HepG2 (cell line): Measurements from ENCODE around the gene CASS4. TPM values are rescaled to one million over a fixed set of nuclear protein-coding genes. Genes with fewer than 3 reads are reported as not detected.

Experiments used
- ATAC-seq: fragments of 200-7000 bp; cut with Tn5 transposase; 3 replicates; pipeline ENCODE4 v1.9.1; 2020; ENCODE audit warnings: mild to moderate bottlenecking, moderate library complexity
- BruUV-seq: library from RNA; stranded (reverse); fragments of 400-500 nt; replicated peaks from 2 replicates; lab custom pipeline; 2021; lab: Mats Ljungman, UMichigan
- CTCF ChIA-PET: fragments of 300-600 bp; formaldehyde crosslinking; extraction: SDS; loops from one replicate; lab custom pipeline; 2021; ENCODE audit warnings: low total read pairs, inconsistent platforms, low intra/inter-chr PET ratio; lab: Yijun Ruan, JAX
- POLR2A ChIA-PET: fragments of 350-600 bp; sonication (Branson Sonifier 250); formaldehyde crosslinking; loops from one replicate; lab custom pipeline; 2020; ENCODE audit warnings: antibody characterized with exemption, inconsistent platforms; lab: Yijun Ruan, JAX
- DNase-seq: peaks from one replicate; pipeline ENCODE4 v3.0.0-alpha.2; 2015; ENCODE audit warnings: low spot score
- FAIRE-seq: peaks from 3 replicates; lab custom pipeline; 2011; peaks lifted over from hg19 to GRCh38; lab: Jason Lieb, UNC
- H2AFZ ChIP-seq: one replicate; pipeline ENCODE4 v1.6.1; 2011; ENCODE audit warnings: low read length, inconsistent platforms
- H3K27ac ChIP-seq: fragments of 300-600 bp; 3 replicates; pipeline ENCODE4 v1.8.0; 2011; ENCODE audit warnings: mixed run types, mild to moderate bottlenecking, mixed read lengths, low read length, inconsistent platforms; ENCODE audit not compliant: insufficient read depth; ENCODE audit errors: extremely low read length
- H3K27me3 ChIP-seq, 2 experiments: fragments of 200-600 bp in 1 of 2; 2 replicates in 1 of 2; 3 replicates in 1 of 2; pipeline versions ENCODE4 v1.6.0 to v1.8.0; 2011; ENCODE audit warnings: low read length in 2 of 2, mild to moderate bottlenecking in 2 of 2, moderate library complexity in 2 of 2, inconsistent platforms in 1 of 2; ENCODE audit not compliant: insufficient read depth in 2 of 2, control insufficient read depth in 1 of 2
- H3K36me3 ChIP-seq, 2 experiments: fragments of 200-600 bp in 1 of 2; replicated peaks in 1 of 2; 2 replicates in 1 of 2; 3 replicates in 1 of 2; pipeline versions ENCODE4 v1.5.1 to v1.8.0; 2011; ENCODE audit warnings: low read length in 2 of 2, inconsistent platforms in 1 of 2; ENCODE audit not compliant: insufficient read depth in 2 of 2, control insufficient read depth in 1 of 2
- H3K4me1 ChIP-seq: 2 replicates; pipeline ENCODE4 v1.5.1; 2012; ENCODE audit warnings: low read length, inconsistent platforms; ENCODE audit not compliant: insufficient read depth
- H3K4me2 ChIP-seq: 2 replicates; pipeline ENCODE4 v1.6.0; 2011; ENCODE audit warnings: low read depth, low read length, inconsistent platforms
- H3K4me3 ChIP-seq, 3 experiments: fragments of 200-600 bp in 1 of 3; sonication (generic), shearing (Covaris generic) in 1 of 3; replicated peaks in 1 of 3; 2 replicates each; pipeline ENCODE4 v1.5.1; 2011 to 2016; ENCODE audit warnings: low read length in 3 of 3, inconsistent platforms in 2 of 3, low read depth in 2 of 3, mild to moderate bottlenecking in 2 of 3, control low read depth in 1 of 3, mixed read lengths in 1 of 3; ENCODE audit not compliant: insufficient read depth in 1 of 3
- H3K79me2 ChIP-seq: one replicate; pipeline ENCODE4 v1.6.1; 2011; ENCODE audit warnings: low read length, inconsistent platforms; ENCODE audit not compliant: insufficient read depth
- H3K9ac ChIP-seq: 2 replicates; pipeline ENCODE4 v1.6.0; 2011; ENCODE audit warnings: mild to moderate bottlenecking, low read depth, low read length, inconsistent platforms; ENCODE audit not compliant: insufficient read depth
- H3K9me3 ChIP-seq: 2 replicates; pipeline ENCODE4 v1.5.1; 2012; ENCODE audit warnings: mild to moderate bottlenecking, low read length
- H4K20me1 ChIP-seq: 2 replicates; pipeline ENCODE4 v1.6.0; 2011; ENCODE audit warnings: inconsistent platforms, mild to moderate bottlenecking, low read length, moderate library complexity; ENCODE audit not compliant: insufficient read depth
- CBX5 ChIP-seq: sonication (generic); formaldehyde crosslinking; IDR thresholded peaks from 2 replicates; pipeline ENCODE4 v1.4.0; 2020; ENCODE audit warnings: missing genetic modification reagents, borderline replicate concordance
- KDM3A ChIP-seq: IDR thresholded peaks from 2 replicates; pipeline ENCODE4 v1.6.1; 2018; ENCODE audit warnings: low read depth, missing compliant biosample characterization
- NCOA2 ChIP-seq: sonication (generic); formaldehyde crosslinking; IDR thresholded peaks from 2 replicates; pipeline ENCODE4 v1.8.0; 2022; ENCODE audit warnings: inconsistent platforms
- NR2C2 ChIP-seq: sonication (generic); formaldehyde crosslinking; IDR thresholded peaks from 2 replicates; pipeline ENCODE4 v1.4.0; 2020; ENCODE audit warnings: missing genetic modification reagents, mild to moderate bottlenecking, moderate library complexity, borderline replicate concordance
- NR2F1 ChIP-seq, 2 experiments: fragments of 450-650 bp in 1 of 2; formaldehyde crosslinking in 1 of 2; IDR thresholded peaks; 2 replicates each; pipeline versions ENCODE4 v1.5.0 to v1.6.1; 2016 to 2020; ENCODE audit warnings: mild to moderate bottlenecking in 1 of 2, missing compliant biosample characterization in 1 of 2, missing genetic modification reagents in 1 of 2, moderate library complexity in 1 of 2
- POGZ ChIP-seq: sonication (generic); formaldehyde crosslinking; IDR thresholded peaks from 2 replicates; pipeline ENCODE4 v1.4.0; 2020; ENCODE audit warnings: mild to moderate bottlenecking, missing genetic modification reagents
- SNAI1 ChIP-seq: sonication (generic); formaldehyde crosslinking; IDR thresholded peaks from 2 replicates; pipeline ENCODE4 v1.5.0; 2020; ENCODE audit warnings: mild to moderate bottlenecking, missing genetic modification reagents, borderline replicate concordance
- TARDBP ChIP-seq: sonication (generic); formaldehyde crosslinking; IDR thresholded peaks from 2 replicates; pipeline ENCODE4 v1.8.0; 2022; ENCODE audit warnings: mild to moderate bottlenecking, missing genetic modification reagents
- ZBTB3 ChIP-seq: sonication (generic); formaldehyde crosslinking; IDR thresholded peaks from 2 replicates; pipeline ENCODE4 v1.4.0; 2020; ENCODE audit warnings: low read depth, mild to moderate bottlenecking, moderate library complexity, missing genetic modification reagents, borderline replicate concordance
- ZNF232 ChIP-seq: sonication (generic); formaldehyde crosslinking; IDR thresholded peaks from 2 replicates; pipeline ENCODE4 v1.4.0; 2020; ENCODE audit warnings: missing genetic modification reagents, borderline replicate concordance
- ZNF331 ChIP-seq: sonication (generic); formaldehyde crosslinking; IDR thresholded peaks from 2 replicates; pipeline ENCODE4 v1.4.0; 2020; ENCODE audit warnings: missing genetic modification reagents
- ZNF607 ChIP-seq: sonication (generic); formaldehyde crosslinking; IDR thresholded peaks from 2 replicates; pipeline ENCODE4 v1.5.1; 2020; ENCODE audit warnings: missing genetic modification reagents, mild to moderate bottlenecking, borderline replicate concordance
- ZNF75D ChIP-seq: sonication (generic); formaldehyde crosslinking; IDR thresholded peaks from 2 replicates; pipeline ENCODE4 v1.8.1; 2023; ENCODE audit warnings: missing genetic modification reagents, mild to moderate bottlenecking, borderline replicate concordance
- ZNF879 ChIP-seq: sonication (generic); formaldehyde crosslinking; IDR thresholded peaks from 2 replicates; pipeline ENCODE4 v1.8.1; 2023; ENCODE audit warnings: missing genetic modification reagents
- WGBS: methylation state at CpG from one replicate; pipeline ENCODE4 v1.1.6; 2017; ENCODE audit warnings: low lambda C conversion rate; 5-methylcytosine and 5-hydroxymethylcytosine counted together
- in situ Hi-C: cut with HindIII; loops from 2 replicates; pipeline ENCODE4 v1.10.0; 2017; ENCODE audit warnings: low pct_unique_long_range_greater_than_20kb; ENCODE audit not compliant: extremely low pct_ligation_motif_present
- intact Hi-C: fragments of 100-400 bp; cut with micrococcal nuclease; formaldehyde crosslinking; loops from one replicate; pipeline ENCODE4 v1.10.0; 2022; ENCODE audit not compliant: unreplicated experiment
- polyA plus RNA-seq, 8 experiments: library from polyadenylated mRNA; depleted of rRNA in 3 of 8; stranded (reverse) in 7 of 8; unstranded in 1 of 8; fragments of >200 nt; fragmentation: Illumina TruSeq in 4 of 8; extraction: Trizol in 4 of 8; gene quantifications; 2 replicates each; pipeline versions ENCODE4 v1.2.1 to v1.2.3, GENCODE V29; 2011 to 2016; ENCODE audit warnings: low read depth in 4 of 8, missing spikeins in 1 of 8, mixed read lengths in 1 of 8; ENCODE audit not compliant: insufficient read depth in 1 of 8
- total RNA-seq, 5 experiments: library from RNA; depleted of rRNA; stranded (reverse); fragments of >200 nt; fragmentation: Illumina TruSeq; extraction: Trizol; gene quantifications; 2 replicates each; pipeline ENCODE4 v1.2.3, GENCODE V29; 2016; ENCODE audit warnings: low read depth in 1 of 5
- TF ChIP-seq, protein P1 (sequence below): sonication (generic); formaldehyde crosslinking; conservative IDR thresholded peaks from 2 replicates; pipeline ENCODE4 v1.5.0; 2020; ENCODE audit warnings: missing genetic modification reagents
- TF ChIP-seq, protein P2 (sequence below): sonication (generic); formaldehyde crosslinking; IDR thresholded peaks from 2 replicates; pipeline ENCODE4 v1.4.0; 2020; ENCODE audit warnings: missing genetic modification reagents, borderline replicate concordance

CASS4 gene
- total and polyA plus RNA-seq, 2 of the 13 experiments (the other 11 are each of a cell fraction or from before 2014, with no cell fraction given), result 0.17 to 0.49 TPM

DNA sequence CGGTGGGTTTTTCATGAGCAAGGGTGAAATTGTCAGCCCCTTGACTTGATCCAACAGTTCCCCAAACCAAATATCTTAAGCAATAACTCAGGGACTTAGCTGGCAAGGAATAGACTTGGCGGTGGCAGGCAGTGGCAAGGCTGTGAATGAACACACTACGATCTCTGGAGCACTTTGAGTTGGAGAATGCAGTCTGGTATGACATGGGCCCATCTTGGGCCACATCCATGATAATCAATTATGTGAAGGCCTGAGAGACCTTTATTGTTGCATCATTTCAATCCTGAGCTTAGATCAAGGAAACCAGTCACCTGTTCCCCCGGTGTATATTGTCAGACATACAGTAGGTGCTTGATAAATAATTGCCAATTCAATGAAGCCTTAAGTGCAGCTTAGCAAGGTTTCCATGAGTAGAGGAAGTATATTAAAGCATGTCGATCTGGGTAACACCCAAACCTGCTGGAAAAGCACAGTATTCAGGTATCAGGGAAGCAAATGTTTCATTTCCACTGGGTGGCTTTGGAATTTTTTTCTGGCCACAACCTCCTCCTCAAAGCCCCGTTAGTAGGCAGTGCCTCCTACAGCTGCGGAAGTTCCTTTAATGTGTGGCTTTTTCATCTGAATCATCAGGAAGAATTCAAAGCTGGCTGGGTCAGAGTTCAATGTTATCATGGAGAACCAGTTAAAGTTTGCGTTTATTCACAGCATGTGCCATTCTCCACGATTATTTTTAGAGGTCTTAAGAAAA is 10.2 kb downstream of the CASS4 start:
- ChIA-PET POLR2A (interaction anchor here (1.2 to 3.0 kb wide), 4 partner anchors 10 to 30 kb away, joined by 3 to 7 read pairs (median 4); partner anchors contain the start of genes AURKA, CASS4 and CSTF1), CTCF (interaction anchor here (1.4 kb wide), 1 partner anchor 22 kb away, joined by 5 read pairs; no protein-coding TSS in a partner anchor)
- peak overlapping the region; percentile 3 to 8 (median 6); a peak in 2 of 6 replicates for H3K4me3 ChIP-seq
- H3K36me3 ChIP-seq, result no peaks in the 10 kb centered on the region
- peaks cover 66% of the 10 kb centered on the region for H3K4me1 ChIP-seq
- 30% methylated on average over 9 of the region's 9 CpGs for WGBS
- H4K20me1 ChIP-seq, result no peaks in the 10 kb centered on the region
- BruUV-seq, result no TSS peak
- H3K9me3 ChIP-seq, result no peaks in the 10 kb centered on the region
- intact Hi-C loops, result loop anchor here (1.0 kb wide), 1 partner anchor 22 kb away; no protein-coding TSS in a partner anchor
- in situ Hi-C loops, result no loop called here
- no peaks in the 10 kb centered on the region for H3K79me2 ChIP-seq
- DNase-seq (peak; percentile 81), FAIRE-seq (peak; percentile 86), ATAC-seq (peak; percentile 74)
- H3K27ac ChIP-seq, result no peak overlapping the region
- H3K9ac ChIP-seq, result 0 out of 2 replicates have a peak overlapping the region, but pooled peaks have one; percentile 24
- peak overlapping the region; percentile 63 for H3K4me2 ChIP-seq
- H3K27me3 ChIP-seq, result no peaks in the 10 kb centered on the region
- peak overlapping the region; percentile 20 for H2AFZ ChIP-seq
- TF ChIP-seq, protein P1, sequence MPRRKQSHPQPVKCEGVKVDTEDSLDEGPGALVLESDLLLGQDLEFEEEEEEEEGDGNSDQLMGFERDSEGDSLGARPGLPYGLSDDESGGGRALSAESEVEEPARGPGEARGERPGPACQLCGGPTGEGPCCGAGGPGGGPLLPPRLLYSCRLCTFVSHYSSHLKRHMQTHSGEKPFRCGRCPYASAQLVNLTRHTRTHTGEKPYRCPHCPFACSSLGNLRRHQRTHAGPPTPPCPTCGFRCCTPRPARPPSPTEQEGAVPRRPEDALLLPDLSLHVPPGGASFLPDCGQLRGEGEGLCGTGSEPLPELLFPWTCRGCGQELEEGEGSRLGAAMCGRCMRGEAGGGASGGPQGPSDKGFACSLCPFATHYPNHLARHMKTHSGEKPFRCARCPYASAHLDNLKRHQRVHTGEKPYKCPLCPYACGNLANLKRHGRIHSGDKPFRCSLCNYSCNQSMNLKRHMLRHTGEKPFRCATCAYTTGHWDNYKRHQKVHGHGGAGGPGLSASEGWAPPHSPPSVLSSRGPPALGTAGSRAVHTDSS (CRISPR knock-in tag), result no peak
- TF ChIP-seq ZNF75D (CRISPR knock-in tag), result no peak
- no peak for TF ChIP-seq ZNF879 (CRISPR knock-in tag)
- TF ChIP-seq NR2F1 (CRISPR knock-in tag; IDR thresholded peaks at IDR 0.05), result peak in 1 of 2 experiments; percentile 71; a peak in 2 of 4 replicates
- no peak for TF ChIP-seq SNAI1 (CRISPR knock-in tag)
- no peak for TF ChIP-seq POGZ (CRISPR knock-in tag)
- no peak for TF ChIP-seq ZNF331 (CRISPR knock-in tag)
- no peak for TF ChIP-seq TARDBP
- TF ChIP-seq KDM3A, result no peak
- TF ChIP-seq CBX5, result no peak
- no peak for TF ChIP-seq ZBTB3 (CRISPR knock-in tag)
- no peak; the same call in 1 of the 2 replicates for TF ChIP-seq NCOA2 (CRISPR knock-in tag)
- peak; percentile 42; the same call in 1 of the 2 replicates for TF ChIP-seq NR2C2 (CRISPR knock-in tag)
- TF ChIP-seq ZNF607 (CRISPR knock-in tag), result no peak
- no peak for TF ChIP-seq ZNF232 (CRISPR knock-in tag)
- TF ChIP-seq, protein P2, sequence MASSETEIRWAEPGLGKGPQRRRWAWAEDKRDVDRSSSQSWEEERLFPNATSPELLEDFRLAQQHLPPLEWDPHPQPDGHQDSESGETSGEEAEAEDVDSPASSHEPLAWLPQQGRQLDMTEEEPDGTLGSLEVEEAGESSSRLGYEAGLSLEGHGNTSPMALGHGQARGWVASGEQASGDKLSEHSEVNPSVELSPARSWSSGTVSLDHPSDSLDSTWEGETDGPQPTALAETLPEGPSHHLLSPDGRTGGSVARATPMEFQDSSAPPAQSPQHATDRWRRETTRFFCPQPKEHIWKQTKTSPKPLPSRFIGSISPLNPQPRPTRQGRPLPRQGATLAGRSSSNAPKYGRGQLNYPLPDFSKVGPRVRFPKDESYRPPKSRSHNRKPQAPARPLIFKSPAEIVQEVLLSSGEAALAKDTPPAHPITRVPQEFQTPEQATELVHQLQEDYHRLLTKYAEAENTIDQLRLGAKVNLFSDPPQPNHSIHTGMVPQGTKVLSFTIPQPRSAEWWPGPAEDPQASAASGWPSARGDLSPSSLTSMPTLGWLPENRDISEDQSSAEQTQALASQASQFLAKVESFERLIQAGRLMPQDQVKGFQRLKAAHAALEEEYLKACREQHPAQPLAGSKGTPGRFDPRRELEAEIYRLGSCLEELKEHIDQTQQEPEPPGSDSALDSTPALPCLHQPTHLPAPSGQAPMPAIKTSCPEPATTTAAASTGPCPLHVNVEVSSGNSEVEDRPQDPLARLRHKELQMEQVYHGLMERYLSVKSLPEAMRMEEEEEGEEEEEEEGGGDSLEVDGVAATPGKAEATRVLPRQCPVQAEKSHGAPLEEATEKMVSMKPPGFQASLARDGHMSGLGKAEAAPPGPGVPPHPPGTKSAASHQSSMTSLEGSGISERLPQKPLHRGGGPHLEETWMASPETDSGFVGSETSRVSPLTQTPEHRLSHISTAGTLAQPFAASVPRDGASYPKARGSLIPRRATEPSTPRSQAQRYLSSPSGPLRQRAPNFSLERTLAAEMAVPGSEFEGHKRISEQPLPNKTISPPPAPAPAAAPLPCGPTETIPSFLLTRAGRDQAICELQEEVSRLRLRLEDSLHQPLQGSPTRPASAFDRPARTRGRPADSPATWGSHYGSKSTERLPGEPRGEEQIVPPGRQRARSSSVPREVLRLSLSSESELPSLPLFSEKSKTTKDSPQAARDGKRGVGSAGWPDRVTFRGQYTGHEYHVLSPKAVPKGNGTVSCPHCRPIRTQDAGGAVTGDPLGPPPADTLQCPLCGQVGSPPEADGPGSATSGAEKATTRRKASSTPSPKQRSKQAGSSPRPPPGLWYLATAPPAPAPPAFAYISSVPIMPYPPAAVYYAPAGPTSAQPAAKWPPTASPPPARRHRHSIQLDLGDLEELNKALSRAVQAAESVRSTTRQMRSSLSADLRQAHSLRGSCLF (CRISPR knock-in tag), result no peak
